Kidney (tissue), 14 donors: ENCODE results near the gene LONP1. TPM values are rescaled to one million over a fixed set of nuclear protein-coding genes. Genes with fewer than 3 reads are reported as not detected.

Experiments used
- DNase-seq, 5 donors: peaks; one replicate each; pipeline ENCODE4 v3.0.0-alpha.2; 2013 to 2020
- FAIRE-seq: peaks from 2 replicates; lab custom pipeline; 2012; peaks lifted over from hg19 to GRCh38; lab: Jason Lieb, UNC
- H3K27ac ChIP-seq, 2 donors: one replicate each; pipeline ENCODE4 v1.7.0; 2013; ENCODE audit warnings: low read depth in 2 of 2, low read length in 2 of 2, inconsistent platforms in 1 of 2
- H3K27me3 ChIP-seq: one replicate; pipeline ENCODE4 v1.7.1; 2013; ENCODE audit warnings: low read length, inconsistent platforms; ENCODE audit not compliant: control insufficient read depth, insufficient read depth
- H3K36me3 ChIP-seq, 3 donors: one replicate each; pipeline versions ENCODE4 v1.7.0 to v1.7.1; 2013; ENCODE audit warnings: low read length in 3 of 3, control low read depth in 1 of 3, inconsistent platforms in 1 of 3; ENCODE audit not compliant: insufficient read depth in 3 of 3, control insufficient read depth in 2 of 3
- H3K4me1 ChIP-seq, 3 donors: one replicate each; pipeline versions ENCODE4 v1.7.0 to v1.7.1; 2013; ENCODE audit warnings: low read length in 3 of 3, inconsistent platforms in 1 of 3, low read depth in 1 of 3; ENCODE audit not compliant: control insufficient read depth in 2 of 3, insufficient read depth in 2 of 3
- H3K4me3 ChIP-seq, 3 donors: one replicate each; pipeline versions ENCODE4 v1.7.0 to v1.8.1; 2013; ENCODE audit warnings: low read length in 3 of 3, control low read depth in 1 of 3, inconsistent platforms in 1 of 3
- H3K9ac ChIP-seq, 3 donors: one replicate each; pipeline versions ENCODE4 v1.7.0 to v1.7.1; 2013; ENCODE audit warnings: low read length in 3 of 3, control low read depth in 1 of 3, inconsistent platforms in 1 of 3
- H3K9me3 ChIP-seq, 3 donors: one replicate each; pipeline versions ENCODE4 v1.7.0 to v1.7.1; 2013; ENCODE audit warnings: low read length in 3 of 3, control low read depth in 1 of 3, inconsistent platforms in 1 of 3; ENCODE audit not compliant: control insufficient read depth in 2 of 3, insufficient read depth in 1 of 3
- CTCF ChIP-seq: IDR thresholded peaks from 3 replicates; pipeline ENCODE4 v1.5.1; 2012; ENCODE audit warnings: mild to moderate bottlenecking, moderate library complexity, borderline replicate concordance; ENCODE audit not compliant: insufficient read depth; ENCODE audit errors: extremely low read depth
- intact Hi-C: fragments of 100-400 bp; cut with DNase I; formaldehyde crosslinking; loops from one replicate; pipeline ENCODE4 v1.11.1; 2022
- polyA plus RNA-seq: library from polyadenylated mRNA; stranded (reverse); fragments of 350-450 nt; fragmentation: Illumina TruSeq; extraction: RNeasy Lipid Tissue Mini Kit (QIAGEN cat#74804); gene quantifications from one replicate; pipeline ENCODE4 v1.2.3, GENCODE V29; 2014; ENCODE audit warnings: low read depth, low replicate concordance; ENCODE audit not compliant: insufficient read depth
- total RNA-seq: library from RNA; stranded (reverse); fragmentation: NEBNext Ultra II Directional; extraction: Animal tissue kit (Norgen Biotek cat#: 25700); gene quantifications from one replicate; pipeline ENCODE4 v1.2.1, GENCODE V29; 2021
- donor health status: control.
- donor health status: control.
- donor health status: control.
- donor health status: control.
- donor health status: control.
- donor health status: DM: yes; HTN: yes; CAD: no.
- donor health status: Normal renal cell carcinoma (clear cell type).

The LONP1 gene
- total and polyA plus RNA-seq, 2 donors from 2014 or later = 67.1 to 71.5 TPM

- TF ChIP-seq CTCF = no peak
- Histone ChIP-seq H3K36me3 (peaks cover 1 to 8% (median 6%) of the 10 kb centered on the region in 3 donors), H3K27me3 (no peaks in the 10 kb centered on the region), H3K9me3 (no peaks in the 10 kb centered on the region), H3K9ac (no peak overlapping the region), H3K27ac (no peak overlapping the region), H3K4me3 (peak overlapping the region in 2 of 3 donors; percentile 24 to 61), H3K4me1 (peaks cover 0 to 13% (median 4%) of the 10 kb centered on the region in 3 donors)
- DNase-seq (no peak), FAIRE-seq (no peak)
- intact Hi-C loops = no loop called here
Measured at GRCh38 chr19:5687360-5688198, 32.4 kb downstream of the LONP1 start.

- H3K9me3 ChIP-seq = no peaks in the 10 kb centered on the region
- TF ChIP-seq CTCF = peak; percentile 92
- no peaks in the 10 kb centered on the region for H3K27me3 ChIP-seq
- H3K9ac ChIP-seq = no peak overlapping the region
- H3K4me3 ChIP-seq = peak overlapping the region; percentile 30 to 61 (median 39)
- peak overlapping the region; percentile 57 to 61 for H3K27ac ChIP-seq
- H3K4me1 ChIP-seq = peaks cover 0 to 6% (median 1%) of the 10 kb centered on the region in 3 donors
- peak; percentile 96 to 100 (median 97) for DNase-seq
- no peak for FAIRE-seq
- peaks cover 0 to under 1% (median 0%) of the 10 kb centered on the region in 3 donors for H3K36me3 ChIP-seq
- intact Hi-C loops = no loop called here
Measured at GRCh38 chr19:5686647-5687359, 33.1 kb downstream of the LONP1 start.

GRCh38 chr19:5686326-5686646 lies 33.7 kb downstream of the LONP1 start:
- H3K4me3 ChIP-seq = peak overlapping the region; percentile 29 to 61 (median 30)
- FAIRE-seq = no peak
- intact Hi-C loops = no loop called here
- H3K27ac ChIP-seq = peak overlapping the region; percentile 57 to 61
- H3K36me3 ChIP-seq = no peaks in the 10 kb centered on the region
- no peak for TF ChIP-seq CTCF
- DNase-seq = no peak
- H3K9me3 ChIP-seq = no peaks in the 10 kb centered on the region
- no peaks in the 10 kb centered on the region for H3K27me3 ChIP-seq
- H3K9ac ChIP-seq = no peak overlapping the region
- H3K4me1 ChIP-seq = peaks cover 0 to 6% (median 0%) of the 10 kb centered on the region in 3 donors
